HCT116 (cell line): ENCODE measurements around the gene ASAP3.

Source experiments
- EZH2phosphoT487 ChIP-seq: fragments of 200-600 bp; IDR thresholded peaks from 2 replicates; pipeline ENCODE4 v1.6.1; 2018; ENCODE audit warnings: antibody characterized with exemption, borderline replicate concordance
- POLR2A ChIP-seq: IDR thresholded peaks from 2 replicates; pipeline ENCODE4 v1.7.0; 2011; ENCODE audit warnings: borderline replicate concordance; ENCODE audit not compliant: insufficient read depth, insufficient read length; ENCODE audit errors: extremely low read depth
- POLR2AphosphoS5 ChIP-seq: IDR thresholded peaks from 2 replicates; pipeline ENCODE4 v1.6.1; 2011; ENCODE audit warnings: mild to moderate bottlenecking, low read depth, low read length, moderate library complexity
- RAD21 ChIP-seq: IDR thresholded peaks from 2 replicates; pipeline ENCODE4 v1.6.1; 2012; ENCODE audit warnings: low read depth, mild to moderate bottlenecking
- SRF ChIP-seq: IDR thresholded peaks from 2 replicates; pipeline ENCODE4 v1.6.1; 2012; ENCODE audit warnings: low read depth
- TF ChIP-seq, protein P1 (sequence below), 3 experiments: fragments of 200-600 bp in 1 of 3; sonication (generic) in 1 of 3; IDR thresholded peaks in 2 of 3; conservative IDR thresholded peaks in 1 of 3; 2 replicates each; pipeline ENCODE4 v1.5.1; 2012 to 2017; ENCODE audit warnings: low read depth in 2 of 3, low read length in 2 of 3, antibody characterized with exemption in 1 of 3, borderline replicate concordance in 1 of 3, control low read depth in 1 of 3, mild to moderate bottlenecking in 1 of 3, mixed read lengths in 1 of 3, mixed run types in 1 of 3, moderate library complexity in 1 of 3; ENCODE audit not compliant: insufficient read depth in 1 of 3
- TF ChIP-seq, protein P2 (sequence below): IDR thresholded peaks from 2 replicates; pipeline ENCODE4 v1.6.1; 2012

DNA sequence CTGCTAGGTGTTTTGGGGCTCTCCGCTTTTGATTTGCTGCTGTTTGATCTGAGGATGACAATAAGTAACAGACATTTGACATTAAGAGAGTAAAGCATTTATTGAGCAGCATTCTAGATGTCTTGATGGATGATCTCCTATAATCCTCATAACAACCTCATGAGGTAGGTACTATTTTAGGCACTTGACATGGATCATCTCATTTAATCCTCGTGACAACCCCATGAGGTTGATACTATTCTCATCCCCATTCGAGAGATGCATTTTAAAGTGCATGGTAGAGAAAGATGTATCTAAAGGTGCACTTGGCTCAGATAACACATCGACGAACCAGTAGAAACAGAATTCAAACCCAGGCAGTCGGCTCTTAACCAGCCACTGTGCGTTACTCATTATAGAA is 86.1 kb downstream of the ASAP3 start:
- TF ChIP-seq, protein P1, sequence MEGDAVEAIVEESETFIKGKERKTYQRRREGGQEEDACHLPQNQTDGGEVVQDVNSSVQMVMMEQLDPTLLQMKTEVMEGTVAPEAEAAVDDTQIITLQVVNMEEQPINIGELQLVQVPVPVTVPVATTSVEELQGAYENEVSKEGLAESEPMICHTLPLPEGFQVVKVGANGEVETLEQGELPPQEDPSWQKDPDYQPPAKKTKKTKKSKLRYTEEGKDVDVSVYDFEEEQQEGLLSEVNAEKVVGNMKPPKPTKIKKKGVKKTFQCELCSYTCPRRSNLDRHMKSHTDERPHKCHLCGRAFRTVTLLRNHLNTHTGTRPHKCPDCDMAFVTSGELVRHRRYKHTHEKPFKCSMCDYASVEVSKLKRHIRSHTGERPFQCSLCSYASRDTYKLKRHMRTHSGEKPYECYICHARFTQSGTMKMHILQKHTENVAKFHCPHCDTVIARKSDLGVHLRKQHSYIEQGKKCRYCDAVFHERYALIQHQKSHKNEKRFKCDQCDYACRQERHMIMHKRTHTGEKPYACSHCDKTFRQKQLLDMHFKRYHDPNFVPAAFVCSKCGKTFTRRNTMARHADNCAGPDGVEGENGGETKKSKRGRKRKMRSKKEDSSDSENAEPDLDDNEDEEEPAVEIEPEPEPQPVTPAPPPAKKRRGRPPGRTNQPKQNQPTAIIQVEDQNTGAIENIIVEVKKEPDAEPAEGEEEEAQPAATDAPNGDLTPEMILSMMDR (IDR thresholded peaks at IDR 0.05 in 2 of 3, conservative IDR thresholded peaks at IDR 0.05 in 1 of 3; ENCODE audit: borderline replicate concordance in 1 of 3, insufficient read depth in 1 of 3, low read depth in 2 of 3, low read length in 2 of 3) = no peak
- TF ChIP-seq POLR2AphosphoS5 (no peak), SRF (no peak), RAD21 (no peak), EZH2phosphoT487 (no peak), POLR2A (no peak)
- TF ChIP-seq, protein P2, sequence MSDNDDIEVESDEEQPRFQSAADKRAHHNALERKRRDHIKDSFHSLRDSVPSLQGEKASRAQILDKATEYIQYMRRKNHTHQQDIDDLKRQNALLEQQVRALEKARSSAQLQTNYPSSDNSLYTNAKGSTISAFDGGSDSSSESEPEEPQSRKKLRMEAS = no peak
